GM21447 (cell line): ENCODE measurements around the gene RDH16.
"Not testable (repeated sequence)": the region's sequence is repeated elsewhere in the genome, so short reads cannot be mapped to it uniquely, and the experiment has no call there.

ENCODE experiments used
- ATAC-seq: cut with Tn5 transposase; IDR thresholded peaks from one replicate; pipeline ENCODE4 v1.9.1; 2021; ENCODE audit not compliant: unreplicated experiment

RDH16 gene

DNA sequence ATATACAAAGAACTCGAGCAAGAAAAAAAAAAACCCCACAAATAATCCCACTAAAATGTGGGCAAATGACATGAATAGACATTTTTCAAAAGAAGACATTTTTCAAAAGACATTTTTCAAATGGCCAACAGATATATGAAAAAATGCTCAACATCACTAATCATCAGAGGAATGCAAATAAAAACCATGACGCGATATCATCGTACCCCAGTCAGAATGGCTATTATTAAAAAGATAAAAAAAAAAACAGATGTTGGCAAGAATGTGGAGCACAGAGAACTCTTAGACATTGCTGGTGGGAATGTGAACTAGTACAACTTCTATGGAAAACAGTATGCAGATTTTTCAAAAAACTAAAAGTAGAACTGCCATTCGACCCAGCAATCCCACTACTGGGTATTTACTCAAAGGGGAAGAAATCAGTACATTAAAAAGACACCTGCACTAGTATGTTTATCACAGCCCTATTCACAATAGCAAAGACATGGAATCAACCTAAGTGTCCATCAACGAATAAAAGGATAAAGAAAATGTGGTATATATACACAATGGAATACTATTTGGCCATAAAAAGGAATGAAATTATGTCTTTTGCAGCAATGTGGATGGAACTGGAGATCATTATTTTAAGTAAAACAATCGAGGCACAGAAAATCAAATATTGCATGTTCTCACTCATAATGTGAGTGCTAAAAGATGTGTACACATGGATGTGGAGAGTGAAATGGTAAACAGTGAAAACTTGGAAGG is 32.6 kb upstream of the RDH16 start:
- no peak for ATAC-seq

DNA sequence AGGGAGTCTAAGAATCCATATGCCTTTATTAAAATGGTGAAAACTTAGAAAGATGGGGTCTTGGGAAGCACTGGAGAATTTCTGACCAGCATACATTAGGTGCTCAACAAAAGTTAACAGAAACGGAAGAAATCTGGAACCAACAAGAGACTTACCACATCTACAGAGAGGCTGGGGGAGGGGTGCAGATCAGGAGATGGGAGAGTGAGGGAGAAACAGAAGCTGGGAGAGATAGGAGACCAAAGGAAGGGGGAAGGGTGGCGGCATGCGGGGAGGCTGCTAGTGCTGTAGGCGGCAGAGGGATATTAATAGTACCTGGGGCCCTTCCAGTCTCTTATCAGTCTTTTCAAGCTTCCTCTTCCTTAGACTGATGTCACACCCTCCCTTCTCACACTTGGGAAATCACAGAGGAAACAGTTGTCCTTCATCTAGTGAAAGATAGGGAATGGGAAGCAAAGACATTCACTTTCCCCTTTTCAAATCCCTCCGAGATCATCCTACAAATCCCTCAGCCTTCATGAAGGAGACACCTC is 30.9 kb upstream of the RDH16 start:
- no peak for ATAC-seq

DNA sequence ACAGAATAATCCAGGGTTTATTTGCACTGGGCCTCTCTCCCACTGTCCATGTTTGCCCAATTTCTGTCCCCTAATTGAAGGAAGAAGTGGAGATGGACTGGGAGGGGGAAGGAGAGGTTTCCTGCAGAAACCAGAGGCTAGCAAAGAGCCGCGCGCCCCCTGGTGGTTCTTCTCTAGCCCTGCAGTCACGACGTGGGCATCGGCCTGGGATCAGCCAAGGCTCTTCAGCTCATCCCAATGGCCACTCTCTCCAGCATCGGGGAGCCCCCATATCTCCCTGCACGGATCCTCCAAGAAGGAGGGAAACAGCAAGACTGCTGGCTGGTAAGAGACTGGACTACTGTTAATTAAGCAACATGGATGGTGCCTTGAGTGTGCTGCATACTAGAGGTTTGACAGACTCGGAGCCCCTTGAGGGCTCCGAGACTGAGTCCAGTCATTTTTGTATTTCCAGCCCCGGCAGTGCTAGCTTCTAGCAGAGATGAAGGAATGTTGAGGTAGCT is 30.2 kb upstream of the RDH16 start:
- peak; percentile 61 for ATAC-seq

DNA sequence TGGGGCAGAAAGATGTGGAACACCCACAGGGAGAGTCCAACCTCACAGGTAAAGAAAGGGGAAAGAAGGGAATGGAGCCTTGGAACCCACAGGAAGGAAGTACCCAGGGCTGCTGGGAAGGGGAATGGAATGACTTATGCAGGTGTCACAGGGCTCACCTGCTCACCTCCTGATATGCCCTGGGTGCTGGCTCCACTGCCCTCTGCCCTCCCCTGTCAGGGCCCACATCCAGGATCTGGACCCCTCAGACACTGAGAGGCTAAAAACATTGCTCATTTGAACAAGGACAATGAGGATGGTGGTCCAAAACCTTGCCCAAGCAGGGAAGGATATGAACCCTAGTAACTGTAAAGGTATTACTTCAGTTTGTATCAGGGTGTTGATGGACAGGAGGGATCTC is 29.6 kb upstream of the RDH16 start:
- ATAC-seq, result no peak

DNA sequence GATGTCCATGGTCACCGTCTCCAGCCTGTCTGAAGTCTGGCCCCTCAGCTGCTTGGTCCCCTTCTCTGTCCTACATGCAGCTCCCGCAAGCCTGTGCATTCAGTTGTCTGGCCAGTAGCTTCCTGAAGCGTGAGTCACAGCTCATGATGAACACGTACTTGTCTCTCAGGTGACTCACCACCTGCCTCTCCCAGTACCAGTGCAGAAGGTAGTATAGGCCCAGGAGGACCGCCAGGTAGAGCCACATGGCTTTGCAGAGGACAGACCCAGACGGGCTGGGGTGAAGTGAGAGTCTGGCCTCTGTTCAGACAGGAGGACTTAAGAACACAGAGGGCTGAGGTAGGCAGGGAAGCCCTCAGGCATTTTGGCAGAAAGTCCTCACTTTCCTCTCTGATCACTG is 28.3 kb upstream of the RDH16 start:
- not testable (repeated sequence) for ATAC-seq

DNA sequence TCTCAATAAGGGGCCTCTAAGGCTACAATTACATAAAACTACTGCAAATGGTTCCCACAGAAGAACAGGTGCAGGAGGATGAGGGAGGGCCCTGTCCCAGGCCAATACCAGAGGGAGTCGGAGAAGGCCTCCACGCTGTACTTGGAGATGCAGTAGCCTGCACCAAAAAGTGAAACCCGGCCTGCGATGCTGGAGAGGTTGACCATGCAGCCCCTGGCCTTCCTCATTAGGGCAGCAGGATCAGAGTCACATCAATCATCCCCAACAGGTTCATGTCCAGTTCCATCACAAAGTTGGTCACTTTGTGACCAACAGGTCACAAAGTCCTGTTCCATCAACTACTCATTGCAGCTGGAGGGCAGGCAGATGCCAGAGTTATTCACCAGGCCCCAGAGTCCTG is 26.0 kb upstream of the RDH16 start:
- ATAC-seq, result no peak

DNA sequence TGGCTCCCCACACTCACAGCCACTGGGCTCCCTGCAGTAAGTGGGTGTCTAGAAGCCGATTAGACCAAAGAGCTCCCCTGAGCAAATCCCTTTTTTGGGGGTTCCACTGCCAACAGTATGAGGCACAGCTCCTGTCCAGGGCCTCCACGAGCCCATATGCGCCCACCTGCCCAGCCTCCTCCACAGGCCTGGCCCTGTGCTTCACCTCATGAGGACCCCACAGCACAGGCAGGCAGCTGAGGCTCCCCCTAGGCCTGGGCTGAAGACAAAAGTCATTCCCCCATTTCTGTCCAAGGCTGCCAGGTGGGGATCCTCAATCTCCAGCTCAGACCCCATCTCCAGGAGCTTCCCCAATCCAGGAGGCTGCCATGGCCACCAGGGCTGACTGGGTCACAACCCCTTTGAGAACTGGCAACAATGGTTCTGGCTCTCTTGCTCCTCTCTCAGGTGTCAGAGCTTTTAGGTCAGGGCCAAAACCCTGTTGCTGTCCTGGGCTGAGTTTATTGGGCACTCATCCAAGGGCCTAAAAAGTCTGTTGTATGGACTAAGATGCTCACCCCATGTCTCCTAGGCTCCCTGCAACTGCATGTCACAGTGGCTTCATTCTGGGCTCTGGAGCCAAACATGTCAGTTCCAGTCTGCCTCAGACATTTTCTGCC is 25.3 kb upstream of the RDH16 start:
- not testable (repeated sequence) for ATAC-seq

DNA sequence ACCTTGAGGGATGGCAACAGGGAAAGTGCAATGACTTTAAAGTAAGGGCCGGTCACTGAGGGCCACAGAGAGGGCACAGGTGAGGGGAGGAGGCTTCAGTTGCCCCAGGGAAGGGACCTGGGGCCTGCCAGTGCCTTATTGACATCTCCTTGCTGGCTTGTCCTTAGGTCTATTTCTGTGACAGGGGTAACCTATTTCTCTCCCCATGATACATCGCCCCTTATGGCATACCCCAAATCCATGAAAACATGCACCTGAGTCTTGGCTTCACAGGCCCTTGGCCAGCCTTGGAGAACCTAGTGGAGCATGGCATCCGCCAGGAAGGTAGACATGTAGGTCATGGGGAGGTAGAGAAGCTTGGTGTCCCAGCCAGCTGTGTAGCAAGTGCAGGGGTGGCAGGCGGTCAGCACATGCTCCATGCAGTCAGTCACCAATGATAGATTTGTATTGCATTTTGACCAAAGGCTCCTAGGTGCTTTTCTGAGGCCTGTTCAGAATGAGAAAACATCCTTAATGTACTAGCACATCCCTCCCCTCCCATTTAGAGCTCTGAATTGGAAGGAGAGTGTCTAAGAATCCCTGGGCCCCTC is 23.6 kb upstream of the RDH16 start:
- ATAC-seq, result no peak

DNA sequence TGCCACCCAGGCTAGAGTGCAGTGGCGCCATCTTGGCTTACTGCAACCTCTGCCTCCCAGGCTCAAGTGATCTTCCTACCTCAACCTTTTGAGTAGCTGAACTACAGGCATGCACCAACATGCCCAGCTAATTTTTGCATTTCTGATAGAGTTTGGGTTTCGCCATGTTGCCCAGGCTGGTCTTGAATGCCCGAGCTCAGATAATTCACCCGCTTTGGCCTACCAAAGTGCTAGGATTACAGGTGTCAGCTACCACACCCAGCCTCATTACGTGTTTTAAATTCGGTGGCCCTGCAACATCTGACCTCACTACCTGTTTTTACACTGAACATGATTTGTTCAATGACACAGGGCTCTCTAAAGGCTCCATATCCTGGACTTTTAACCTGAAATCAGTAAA is 22.9 kb upstream of the RDH16 start:
- ATAC-seq, result no peak

DNA sequence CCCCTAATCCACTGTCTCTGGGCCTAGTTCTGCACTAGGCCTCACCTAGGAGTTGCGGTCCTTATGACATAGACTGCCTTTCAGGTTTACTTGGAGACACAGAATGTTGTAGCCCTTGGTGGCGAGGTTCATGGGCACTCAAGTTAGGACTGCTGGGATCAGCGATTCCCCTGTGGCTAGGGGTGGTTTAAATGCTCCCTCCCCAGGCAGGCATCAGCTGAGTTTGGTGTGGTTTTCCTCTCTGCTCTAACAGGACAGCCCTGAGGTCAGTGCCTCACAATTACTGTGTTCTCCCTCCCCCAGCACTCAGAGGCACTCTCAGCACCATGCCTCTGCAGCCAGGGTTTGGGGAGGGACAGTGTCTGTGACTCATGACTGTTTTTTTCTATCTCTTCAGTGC is 22.2 kb upstream of the RDH16 start:
- ATAC-seq, result no peak

DNA sequence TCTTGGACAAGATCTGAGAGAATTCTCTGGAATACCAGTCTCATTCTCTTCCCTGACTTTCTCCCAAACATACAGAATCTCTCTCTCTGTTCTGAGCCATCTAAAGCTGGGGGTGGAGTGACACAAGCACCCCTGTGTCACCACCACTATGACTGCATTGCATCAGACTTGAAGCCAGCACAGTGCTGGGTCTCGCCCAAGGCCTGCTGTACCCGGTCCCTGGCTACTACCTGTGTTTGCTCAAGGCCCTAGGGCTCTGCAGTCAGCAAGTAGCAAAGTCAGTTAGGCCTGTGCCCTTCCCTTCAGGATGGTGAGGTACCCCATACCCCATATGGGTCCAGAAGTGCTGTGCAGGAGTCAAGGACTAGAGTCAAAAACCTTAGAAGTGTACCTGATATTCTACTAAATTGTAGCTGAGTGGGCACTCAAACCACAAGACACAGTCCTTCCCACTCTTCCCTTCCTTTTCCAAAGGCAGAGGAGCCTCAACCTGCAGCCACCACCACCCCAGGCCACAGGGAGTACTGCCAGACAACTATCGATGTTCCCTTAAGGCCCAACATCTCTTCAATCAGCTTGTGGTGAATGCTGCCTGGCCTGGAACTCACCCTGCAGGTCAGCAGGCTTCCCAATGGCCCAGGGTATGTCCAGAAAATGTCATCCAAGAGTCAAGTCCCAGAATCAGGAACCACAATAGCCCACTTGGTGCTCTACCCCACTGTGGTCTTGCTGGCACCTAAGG is 21.2 kb upstream of the RDH16 start:
- no peak for ATAC-seq

DNA sequence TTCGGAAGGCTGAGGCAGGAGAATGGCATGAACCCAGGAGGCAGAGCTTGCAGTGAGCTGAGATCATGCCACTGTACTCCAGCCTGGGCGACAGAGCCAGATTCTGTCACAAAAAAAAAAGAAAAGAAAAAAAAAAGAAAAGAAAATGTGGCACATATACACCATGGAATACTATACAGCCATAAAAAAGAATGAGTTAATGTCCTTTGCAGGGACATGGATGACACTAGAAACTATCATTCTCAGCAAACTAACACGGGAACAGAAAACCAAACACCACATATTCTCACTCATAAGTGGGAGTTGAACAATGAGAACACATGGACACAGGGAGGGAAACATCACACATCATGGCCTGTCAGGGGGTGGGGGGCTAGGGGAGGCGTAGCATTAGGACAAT is 20.0 kb upstream of the RDH16 start:
- ATAC-seq, result not testable (repeated sequence)

DNA sequence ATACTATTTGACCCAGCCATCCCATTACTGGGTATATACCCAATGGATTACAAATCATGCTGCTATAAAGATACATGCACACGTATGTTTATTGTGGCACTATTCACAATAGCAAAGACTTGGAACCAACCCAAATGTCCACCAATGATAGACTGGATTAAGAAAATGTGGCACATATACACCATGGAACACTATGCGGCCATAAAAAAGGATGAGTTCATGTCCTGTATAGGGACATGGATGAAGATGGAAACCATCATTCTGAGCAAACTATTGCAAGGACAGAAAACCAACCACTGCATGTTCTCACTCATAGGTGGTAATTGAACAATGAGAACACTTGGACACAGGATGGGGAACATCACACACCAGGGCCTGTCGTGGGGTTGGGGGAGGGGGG is 16.8 kb upstream of the RDH16 start:
- not testable (repeated sequence) for ATAC-seq

DNA sequence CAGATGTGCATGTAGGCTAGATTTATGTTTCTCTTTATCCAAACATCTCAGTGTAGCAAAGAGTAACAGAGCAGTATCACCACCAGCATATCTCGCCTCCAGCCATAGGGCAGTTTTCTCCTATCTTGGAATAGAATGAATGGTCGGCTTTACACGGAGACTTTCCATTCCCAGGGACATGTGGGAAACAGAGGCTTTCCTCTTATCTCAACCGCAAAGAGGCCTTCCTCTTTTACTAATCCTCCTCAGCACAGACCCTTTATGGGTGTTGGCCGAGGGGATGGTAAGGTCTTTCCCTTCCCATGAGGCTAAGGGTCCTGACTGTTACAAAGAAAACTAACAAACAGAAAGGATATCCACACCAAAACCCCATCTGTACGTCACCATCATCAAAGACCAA is 11.5 kb upstream of the RDH16 start:
- not testable (repeated sequence) for ATAC-seq

DNA sequence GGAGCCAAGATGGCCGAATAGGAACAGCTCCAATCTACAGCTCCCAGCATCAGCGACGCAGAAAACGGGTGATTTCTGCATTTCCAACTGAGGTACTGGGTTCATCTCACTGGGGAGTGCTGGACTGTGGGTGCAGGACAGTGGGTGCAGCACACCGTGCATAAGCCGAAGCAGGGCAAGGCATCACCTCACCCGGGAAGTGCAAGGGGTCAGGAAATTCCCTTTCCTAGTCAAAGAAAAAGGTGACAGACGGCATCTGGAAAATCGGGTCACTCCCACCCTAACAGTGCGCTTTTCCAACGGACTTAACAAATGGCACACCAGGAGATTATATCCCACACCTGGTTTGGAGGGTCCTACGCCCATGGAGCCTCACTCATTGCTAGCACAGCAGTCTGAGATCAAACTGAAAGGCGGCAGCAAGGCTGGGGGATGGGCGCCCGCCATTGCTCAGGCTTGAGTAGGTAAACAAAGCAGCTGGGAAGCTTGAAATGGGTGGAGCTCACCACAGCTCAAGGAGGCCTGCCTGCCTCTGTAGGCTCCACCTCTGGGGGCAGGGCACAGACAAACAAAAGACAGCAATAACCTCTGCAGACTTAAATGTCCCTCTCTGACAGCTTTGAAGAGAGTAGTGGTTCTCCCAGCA is 8.7 kb upstream of the RDH16 start:
- not testable (repeated sequence) for ATAC-seq

DNA sequence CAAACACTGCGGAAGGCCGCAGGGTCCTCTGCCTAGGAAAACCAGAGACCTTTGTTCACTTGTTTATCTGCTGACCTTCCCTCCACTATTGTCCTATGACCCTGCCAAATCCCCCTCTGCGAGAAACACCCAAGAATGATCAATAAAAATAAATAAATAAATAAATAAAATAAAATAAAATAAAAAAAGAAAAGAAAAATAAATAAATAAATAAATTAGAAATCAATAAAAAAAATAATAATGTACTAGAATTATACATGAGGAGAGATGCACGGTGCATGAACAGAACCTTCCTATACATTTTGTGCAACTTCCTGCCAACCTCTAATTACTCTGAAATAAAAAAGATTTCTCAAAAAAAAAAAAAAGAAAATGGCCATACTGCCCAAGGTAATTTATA is 7.7 kb upstream of the RDH16 start:
- not testable (repeated sequence) for ATAC-seq

DNA sequence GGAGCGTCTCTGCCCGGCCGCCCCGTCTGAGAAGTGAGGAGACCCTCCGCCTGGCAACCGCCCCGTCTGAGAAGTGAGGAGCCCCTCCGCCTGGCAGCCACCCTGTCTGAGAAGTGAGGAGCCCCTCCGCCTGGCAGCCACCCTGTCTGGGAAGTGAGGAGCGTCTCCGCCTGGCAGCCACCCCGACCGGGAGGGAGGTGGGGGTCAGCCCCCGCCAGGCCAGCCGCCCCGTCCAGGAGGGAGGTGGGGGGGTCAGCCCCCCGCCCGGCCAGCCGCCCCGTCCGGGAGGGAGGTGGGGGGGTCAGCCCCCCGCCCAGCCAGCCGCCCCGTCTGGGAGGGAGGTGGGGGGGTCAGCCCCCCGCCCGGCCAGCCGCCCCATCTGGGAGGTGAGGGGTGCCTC is 6.1 kb upstream of the RDH16 start:
- ATAC-seq, result not testable (repeated sequence)

DNA sequence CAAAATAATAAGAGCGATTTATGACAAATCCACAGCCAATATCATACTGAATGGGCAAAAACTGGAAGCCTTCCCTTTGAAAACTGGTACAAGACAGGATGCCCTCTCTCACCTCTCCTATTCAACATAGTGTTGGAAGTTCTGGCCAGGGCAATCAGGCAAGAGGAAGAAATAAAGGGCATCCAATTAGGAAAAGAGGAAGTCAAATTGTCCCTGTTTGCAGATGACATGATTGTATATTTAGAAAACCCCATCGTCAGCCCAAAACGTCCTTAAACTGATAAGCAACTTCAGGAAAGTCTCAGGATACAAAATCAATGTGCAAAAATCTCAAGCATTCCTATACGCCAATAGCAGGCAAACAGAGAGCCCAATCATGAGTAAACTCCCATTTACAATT is 4.8 kb upstream of the RDH16 start:
- ATAC-seq, result not testable (repeated sequence)

DNA sequence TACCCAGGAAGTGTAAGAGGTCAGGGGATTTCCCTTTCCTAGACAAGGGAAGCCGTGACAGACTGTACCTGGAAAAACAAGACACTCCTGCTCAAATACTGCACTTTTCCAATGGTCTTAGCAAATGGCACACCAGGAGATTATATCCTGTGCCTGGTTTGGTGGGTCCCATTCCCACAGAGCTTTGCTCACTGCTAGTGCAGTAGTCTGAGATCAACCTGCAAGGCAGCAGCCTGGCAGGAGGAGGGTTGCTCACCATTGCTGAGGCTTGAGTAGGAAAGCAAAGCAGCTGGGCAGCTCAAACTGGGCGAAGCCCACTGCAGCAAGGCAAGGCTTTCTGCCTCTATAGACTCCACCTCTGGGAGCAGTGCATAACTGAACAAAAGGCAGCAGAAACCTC is 1.0 kb upstream of the RDH16 start:
- ATAC-seq, result no peak

DNA sequence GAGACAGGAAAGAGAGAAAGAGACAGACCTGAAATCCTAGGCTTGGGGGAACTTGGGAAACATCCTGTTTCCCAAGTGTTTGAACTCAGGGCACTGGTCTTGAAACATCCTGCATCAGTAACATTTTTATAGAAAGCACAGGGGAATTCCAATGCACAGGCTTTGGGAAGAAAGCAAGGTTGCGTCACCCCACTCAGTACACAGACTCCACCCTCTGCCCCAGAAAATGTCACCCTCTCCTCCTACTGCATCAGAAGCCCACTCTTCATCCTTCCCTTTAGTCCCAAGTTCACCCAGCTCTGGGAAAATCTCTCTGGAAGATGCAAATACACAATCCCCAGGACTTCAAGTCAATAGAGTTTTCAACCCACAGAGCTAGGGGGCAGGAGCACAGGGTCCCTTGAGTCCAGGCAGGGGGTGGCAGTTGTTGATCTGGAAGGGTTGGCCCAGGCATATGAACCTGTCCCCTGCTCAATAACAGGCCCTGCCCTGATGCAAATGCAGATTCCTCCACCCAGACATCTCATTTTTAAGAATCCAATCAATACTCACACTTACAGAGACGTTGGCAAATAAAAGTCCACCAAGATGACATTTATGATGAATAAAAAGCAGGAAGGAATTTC is 1.7 kb downstream of the RDH16 start:
- no peak for ATAC-seq
